ENCODE measurements around the gene ZNF575.
A peak's percentile ranks its signal among the peaks of the same experiment; 100 is the strongest.
"Not testable (repeated sequence)": the region's sequence is repeated elsewhere in the genome, so short reads cannot be mapped to it uniquely, and the experiment has no call there.

ZNF575 gene

DNA sequence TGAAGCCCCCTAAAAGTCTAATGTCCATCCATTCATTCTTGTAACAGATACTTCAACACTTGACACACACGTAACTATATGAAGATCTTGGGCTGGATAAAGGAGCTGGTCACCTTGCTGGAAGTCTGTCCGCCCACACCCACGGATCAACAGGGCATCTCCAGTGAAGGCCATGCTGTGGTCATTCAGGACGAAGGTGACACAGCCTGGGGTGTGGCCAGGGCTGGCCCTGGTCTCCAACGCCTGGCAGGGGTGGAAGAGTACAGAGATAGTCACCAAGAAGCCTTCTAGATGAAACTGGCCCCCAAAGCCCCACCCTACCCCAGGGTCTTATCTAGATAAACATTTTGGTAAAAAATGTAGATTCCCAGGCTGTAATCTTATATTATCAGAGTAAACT is 21.7 kb upstream of the ZNF575 start:
- DNase-seq (ENCODE audit: low read depth) = no peak

DNA sequence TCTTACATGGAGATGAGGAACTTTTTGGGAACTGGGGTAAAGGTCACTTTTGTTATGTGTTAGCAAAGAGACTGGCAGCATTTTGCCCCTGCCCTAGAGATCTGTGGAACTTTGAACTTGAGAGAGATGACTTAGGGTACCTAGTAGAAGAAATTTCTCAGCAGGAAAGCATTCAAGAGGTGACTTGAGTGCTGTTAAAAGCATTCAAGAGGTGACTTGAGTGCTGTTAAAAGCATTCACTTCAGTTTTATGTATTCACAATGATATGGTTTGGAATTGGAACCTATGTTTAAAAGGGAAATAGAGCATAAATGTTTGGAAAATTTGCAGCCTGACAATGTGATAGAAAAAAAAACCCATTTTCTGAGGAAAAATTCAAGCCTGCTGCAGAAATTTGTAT is 20.6 kb upstream of the ZNF575 start:
- not testable (repeated sequence) for DNase-seq (ENCODE audit: low read depth)

DNA sequence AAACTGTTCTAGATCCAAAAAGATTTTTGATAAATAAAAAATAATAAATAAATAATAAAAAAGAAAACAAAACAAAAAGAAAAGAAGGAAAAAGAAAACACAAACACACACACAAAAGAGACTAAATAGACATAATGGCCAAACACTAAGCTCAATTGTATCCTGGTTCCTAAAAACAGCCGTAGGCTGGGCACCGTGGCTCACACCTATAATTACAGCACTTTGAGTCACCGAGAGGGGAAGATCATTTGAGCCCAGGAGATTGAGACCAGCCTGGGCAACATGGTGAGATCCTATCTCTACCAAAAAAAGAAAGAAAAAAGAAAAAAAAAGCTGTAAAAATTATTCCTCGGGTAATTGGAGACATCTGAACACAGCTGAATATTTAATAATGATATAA is 14.9 kb upstream of the ZNF575 start:
- DNase-seq (ENCODE audit: low read depth) = no peak

DNA sequence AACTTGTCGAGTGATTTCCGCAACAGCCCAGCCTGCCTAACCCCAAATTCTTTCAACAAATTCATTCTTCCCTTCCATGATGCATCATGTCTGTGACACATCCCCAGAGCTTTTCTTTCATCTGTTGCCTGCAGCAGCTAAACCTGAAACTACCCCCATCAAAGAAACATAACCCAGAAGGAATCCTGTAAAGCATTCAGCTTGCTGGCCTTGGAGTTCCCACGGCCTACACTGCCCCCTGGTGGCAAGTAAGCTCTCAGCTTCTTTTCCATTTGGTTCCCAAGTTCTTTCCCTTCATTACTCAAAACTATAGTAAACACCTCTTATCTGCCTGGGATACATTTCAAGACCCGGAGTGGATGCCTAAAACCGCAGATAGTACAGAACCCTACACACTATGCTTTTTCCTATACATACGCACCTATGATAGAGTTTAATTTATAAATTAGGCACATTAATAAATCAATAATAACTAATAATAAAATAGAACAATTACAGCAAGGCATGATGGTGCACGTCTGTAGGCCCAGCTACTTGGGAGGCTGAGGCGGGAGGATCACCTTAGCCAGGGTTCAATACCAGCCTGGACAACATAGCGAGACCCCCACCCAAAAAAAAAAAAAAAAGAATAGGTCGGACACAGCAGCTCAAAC is 13.4 kb upstream of the ZNF575 start:
- peak; percentile 76 for DNase-seq (ENCODE audit: low read depth)

DNA sequence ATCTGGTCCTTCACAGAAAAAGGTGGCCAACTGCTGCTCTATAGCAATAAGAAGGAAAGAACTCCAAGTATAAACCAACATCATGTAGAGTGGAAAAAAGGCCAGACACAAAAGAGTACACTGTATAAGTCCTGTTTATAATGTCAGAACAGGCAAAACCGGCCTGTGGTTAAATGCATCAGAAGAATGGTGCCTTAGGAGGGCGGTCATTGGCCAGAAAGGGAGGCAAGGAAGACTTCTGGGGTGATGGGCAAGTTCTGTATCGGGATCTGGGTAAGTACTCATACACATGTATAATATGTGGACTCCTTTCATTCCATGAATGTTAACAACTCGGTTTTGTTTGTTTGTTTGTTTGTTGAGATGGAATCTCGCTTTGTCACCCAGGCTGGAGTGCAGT is 10.1 kb upstream of the ZNF575 start:
- no peak for DNase-seq (ENCODE audit: low read depth)

DNA sequence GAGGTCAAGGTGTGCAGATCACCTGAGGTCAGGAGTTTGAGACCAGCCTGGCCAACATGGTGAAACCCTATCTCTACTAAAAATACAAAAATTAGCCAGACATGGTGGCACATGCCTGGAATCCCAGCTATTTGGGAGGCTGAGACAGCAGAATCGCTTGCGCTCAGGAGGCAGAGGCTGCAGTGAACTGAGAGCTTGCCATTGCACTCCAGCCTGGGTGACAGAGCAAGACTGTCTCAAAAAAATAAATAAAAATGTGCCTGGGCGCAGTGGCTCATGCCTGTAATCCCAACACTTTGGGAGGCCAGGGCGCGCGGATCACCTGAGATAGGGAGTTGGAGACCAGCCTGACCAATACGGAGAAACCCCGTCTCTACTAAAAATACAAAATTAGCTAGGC is 9.3 kb upstream of the ZNF575 start:
- not testable (repeated sequence) for DNase-seq (ENCODE audit: low read depth)

DNA sequence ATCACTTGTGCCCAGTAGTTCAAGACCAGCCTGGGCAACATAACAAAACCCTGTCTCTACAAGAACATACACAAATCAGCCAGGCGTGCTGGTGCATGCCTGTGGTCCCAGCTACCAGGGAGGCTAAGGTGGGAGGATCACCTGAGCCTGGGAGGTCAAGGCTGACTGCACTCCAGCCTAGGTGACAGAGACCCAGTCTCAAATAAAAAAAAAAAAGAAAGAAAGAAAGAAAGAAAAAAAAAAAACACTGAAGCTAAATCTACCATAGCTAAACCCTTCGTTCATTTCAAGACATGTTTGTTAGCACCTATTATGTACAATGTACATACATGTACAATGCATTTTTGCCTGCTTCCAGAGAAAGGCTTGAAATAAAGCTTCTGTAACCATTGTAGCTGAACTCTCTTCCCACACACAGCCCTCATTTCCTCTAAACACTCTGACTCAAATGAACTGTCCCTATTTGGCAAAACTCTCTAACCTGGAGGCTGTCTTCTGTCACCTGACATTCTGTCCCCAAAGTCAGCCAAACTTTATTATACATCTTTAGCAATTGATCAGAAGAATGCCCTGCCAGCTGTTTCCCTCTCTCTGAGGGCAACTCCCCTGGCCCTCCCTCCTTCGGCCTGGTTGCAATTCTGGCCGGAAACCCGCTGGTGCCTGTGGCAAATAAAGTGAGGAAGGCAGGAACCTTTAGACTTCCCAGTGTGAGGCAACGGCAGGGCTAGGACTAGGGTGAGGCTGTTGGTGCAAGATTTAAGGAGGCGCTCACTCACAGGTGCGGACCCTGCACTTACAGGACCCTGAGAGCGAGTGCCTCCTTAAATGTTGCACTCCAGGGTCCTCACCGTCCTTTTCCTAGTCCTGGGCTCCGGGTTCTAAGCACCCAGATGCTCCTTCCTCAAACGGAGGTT is 7.8 kb upstream of the ZNF575 start:
- DNase-seq (ENCODE audit: low read depth) = no peak

DNA sequence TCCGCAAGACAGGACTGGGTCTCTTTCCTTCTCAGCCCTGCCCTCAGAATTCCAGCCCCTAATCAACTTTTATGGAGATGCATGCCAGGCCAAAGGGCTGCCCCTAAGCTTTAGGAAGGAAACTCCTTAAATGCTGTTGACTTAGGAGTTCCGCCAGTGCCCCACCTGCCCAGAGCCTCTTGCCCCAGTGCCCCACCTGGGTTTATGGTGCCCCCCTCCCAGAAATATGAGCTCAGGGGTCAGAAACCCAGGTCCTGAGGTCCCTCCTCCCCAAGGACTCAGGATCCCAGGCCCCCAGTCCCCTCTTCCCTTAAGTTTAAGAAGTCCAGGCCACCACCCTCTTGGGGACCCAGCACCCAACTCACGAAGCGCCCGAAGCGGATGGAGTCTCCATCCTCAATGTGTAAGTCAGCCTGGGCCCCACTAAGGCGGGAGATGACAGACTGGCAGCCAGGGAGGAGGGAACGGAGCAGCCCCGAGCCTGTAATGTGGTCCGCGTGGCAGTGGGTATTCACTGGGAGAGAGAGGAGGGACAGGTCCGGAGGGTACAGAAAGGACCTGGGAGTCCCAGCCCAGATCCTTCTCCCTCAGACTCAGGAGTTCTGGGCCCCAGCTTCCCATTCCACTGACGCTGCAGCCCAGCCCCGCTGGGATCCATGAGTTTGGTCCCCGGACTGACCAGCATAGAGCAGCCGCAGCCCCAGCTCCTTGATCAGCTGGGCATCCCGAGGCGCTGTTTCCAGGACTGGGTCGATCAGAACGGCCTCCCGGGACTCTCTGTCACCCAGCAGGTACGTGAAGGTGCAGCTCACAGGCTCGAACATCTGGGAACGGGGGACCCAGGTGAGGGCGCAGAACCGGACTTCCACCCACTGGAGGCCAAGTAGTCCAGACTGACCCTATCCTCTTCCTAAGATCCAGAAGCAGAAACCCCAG is 6.9 kb upstream of the ZNF575 start:
- DNase-seq (ENCODE audit: low read depth) = no peak

DNA sequence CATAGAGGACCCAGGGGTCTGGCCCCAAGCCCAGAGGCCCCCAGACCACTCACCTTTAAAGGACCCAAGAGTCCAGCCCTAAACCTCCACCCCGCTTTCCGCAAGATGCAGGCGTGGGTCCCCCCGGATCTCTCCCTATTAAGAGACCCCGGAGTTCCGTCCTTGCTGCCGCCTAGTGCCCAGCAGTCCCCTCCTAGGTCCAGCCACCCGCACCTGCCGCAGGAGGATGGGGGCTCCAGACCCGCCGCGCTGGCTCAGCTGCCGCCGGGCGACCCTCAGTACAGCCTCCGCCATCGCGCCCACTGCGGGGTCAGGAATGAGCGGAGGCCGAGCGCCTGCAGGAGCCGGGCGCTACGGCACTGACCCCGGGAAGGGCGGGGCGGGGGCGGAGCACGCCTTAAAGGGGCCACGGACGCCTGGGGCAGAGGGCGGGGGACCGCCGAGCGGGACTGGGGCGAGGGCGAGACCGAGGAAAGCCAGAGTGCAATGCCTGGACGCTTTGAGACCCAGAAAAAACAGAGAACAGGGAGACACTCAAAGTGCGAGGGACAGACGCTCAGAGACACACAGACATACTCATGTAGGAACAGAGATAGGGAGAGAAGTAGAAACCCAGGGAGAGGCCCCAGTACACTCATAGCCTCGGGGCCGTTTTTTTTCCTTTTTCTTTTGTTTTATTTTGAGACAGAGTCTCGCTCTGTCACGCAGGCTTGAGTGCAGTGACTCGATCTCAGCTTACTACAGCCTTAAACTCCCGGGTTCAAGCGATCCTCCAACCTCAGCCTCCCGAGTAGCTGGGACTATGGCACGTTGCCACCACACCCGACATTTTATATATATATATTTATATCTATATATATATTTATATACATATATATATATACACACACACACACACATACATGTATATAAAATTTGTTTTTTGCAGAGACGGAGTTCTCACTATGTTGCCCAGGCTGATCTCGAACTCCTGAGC is 5.8 kb upstream of the ZNF575 start, which contains the start of gene ETHE1:
Gene ETHE1, minus strand, starts transcription at position 318 of the 976 bp plus-strand sequence. Its CDS starts 24 bp downstream, at position 294.
- no peak for DNase-seq (ENCODE audit: low read depth)

DNA sequence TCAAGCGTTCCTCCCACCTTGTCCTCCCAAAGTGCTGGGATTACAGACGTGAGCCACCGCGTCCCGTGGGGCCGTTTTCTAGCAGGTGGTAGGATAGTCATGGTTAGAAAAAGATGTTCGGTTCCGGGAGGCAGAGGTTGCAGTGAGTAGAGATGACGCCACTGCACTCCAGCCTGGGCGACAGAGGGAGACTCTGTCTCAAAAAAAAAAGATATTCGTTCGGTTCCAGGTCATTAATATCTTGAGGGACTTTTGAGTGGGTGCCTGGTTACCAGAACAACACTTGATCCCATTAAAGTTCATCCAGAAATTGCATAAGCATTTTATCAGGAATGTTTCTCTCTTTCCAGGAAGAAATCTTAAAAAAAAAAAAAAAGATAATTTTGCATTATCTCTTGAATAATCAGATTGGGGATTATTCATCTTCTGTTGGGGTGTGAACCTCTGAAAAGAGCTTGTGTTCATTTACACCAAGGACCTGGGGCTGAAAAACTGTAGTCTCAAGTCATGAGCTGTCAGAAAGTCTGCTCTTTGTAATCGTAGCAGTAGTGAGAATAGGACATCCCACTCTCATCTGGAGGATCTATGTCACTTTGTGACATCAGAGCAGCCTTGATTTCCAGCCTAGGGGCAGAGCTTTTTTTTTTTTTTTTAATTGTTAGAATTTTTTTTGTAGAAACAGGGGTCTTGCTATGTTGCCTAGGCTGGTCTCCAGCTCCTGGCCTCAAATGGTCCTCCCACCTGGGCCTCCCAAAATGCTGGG is 4.9 kb upstream of the ZNF575 start:
- no peak for DNase-seq (ENCODE audit: low read depth)

DNA sequence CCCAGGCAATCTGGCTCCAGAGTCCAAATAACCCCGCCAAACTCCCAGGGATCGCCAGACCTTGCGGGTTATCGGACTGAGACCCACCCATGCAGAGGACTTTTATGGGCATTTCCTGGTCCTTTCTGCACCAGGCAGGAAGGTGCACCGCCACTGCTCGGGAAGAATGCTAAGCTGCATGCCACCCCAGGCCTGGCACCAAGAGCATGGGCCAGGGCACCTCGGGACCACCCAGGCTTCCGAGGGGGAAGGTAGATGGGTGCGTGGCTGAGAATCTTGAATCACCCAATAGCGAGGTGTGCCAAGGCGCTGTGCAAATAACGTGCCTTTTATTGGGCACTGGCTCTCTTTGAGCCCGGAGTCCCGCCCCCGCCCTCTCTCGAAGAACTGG is 422 bp upstream of the ZNF575 start:
- DNase-seq (ENCODE audit: low read depth) = no peak

DNA sequence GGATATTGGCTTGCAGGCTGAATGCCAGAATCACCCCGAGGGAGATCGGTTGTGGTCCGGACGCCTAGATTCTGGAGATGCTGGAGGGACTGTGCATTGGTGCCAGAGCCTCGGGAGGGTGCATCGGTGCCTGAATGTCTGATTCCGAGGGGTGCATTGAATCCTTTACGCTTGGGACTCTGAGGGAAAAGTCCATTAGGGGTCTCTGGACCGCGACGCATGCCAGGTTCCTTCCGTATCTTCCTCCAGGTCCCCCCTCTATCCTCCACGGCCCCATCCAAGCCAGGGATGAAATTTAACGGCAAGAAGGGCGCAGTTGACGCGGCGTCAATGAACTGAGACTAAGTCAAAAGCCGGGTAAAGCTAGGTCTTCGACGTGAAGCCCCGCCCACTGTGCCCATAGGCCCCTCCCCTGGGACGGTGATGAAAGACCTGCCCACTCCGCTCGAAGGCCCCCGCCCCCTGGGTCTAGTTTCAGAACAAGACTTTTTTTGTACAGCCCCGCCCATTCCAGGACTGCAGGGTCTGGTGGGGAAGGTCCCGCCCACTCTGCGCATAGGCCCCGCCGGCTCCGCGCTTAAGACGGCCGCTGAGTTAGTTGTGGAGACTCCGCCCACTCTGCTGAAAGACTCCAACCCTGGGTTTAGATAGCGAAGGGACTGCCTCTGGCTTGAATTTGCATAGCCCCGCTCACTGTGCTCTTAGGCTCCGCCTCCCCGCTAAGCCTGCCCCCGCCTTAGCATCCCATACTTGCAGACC is 737 bp downstream of the ZNF575 start:
- peak; percentile 84 for DNase-seq (ENCODE audit: low read depth)

DNA sequence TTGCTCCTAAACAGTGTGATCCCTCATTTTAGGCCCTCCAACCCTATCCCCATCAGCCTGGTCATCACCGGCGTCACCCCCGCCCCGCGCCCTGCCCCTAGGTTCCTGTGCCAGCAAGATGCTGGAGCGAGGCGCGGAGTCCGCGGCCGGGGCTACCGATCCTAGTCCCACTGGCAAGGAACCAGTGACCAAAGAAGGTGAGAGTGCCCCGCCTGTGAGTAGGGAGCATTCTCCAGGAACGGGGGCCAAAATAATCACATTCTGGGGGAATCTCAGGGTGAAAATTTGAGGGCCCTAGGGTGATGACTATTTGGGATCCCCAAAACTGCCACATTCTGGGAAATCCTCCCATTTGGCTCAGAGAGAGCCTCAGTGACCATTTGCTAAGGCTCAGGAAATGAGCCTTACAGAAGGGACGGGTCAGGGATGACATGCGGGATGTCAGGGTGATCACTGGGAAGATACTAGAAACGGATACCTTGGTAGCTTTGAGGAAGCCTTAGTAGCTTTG is 1.4 kb downstream of the ZNF575 start:
- no peak for DNase-seq (ENCODE audit: low read depth)

DNA sequence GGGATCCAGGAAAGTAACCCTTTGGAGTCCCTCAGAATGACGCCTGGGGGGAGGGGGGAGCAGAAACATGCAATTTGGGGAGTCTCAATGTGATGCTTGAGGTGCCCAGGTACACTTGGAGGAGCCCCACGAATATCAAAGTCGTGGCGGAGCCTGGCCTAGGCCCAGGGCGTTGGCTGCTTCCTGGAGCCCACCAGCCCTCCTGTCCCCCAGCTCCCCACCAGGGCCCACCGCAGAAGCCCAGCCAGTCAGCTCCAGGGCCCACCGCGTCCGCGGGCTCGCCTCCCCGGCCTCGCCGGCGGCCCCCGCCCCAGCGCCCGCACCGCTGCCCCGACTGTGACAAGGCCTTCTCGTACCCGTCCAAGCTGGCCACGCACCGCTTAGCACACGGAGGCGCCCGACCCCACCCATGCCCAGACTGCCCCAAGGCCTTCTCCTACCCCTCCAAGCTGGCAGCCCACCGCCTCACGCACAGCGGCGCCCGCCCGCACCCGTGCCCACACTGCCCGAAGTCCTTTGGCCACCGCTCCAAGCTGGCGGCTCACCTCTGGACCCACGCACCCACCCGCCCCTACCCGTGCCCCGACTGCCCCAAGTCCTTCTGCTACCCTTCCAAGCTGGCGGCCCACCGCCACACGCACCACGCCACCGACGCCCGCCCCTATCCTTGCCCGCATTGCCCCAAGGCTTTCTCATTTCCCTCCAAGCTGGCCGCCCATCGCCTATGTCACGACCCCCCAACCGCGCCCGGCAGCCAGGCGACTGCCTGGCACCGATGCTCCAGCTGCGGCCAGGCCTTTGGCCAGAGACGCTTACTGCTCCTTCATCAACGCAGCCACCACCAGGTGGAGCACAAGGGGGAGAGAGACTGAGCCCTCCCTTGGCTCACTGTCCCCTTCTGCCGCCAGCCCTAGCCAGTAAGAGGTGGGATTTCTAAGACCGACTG is 2.1 kb downstream of the ZNF575 start:
- no peak for DNase-seq (ENCODE audit: low read depth)

DNA sequence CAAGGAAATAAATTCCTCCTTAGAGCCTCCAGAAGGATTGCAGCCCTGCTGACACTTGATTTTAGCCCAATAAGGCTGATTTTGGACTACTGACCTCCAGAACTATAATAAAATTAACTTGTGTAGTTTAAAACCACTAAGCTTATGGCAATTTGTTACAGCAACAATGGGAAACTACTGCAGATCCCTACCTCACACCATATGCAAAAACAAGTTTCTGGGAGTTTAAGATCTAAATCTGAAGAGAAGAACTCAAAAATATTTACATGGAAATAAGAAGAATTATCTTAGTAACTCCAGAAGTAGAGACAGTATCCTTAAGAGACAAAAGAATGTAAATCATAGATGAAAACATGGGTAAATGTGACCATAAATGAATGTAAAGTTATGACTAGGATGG is 5.9 kb downstream of the ZNF575 start:
- no peak for DNase-seq (ENCODE audit: low read depth)

DNA sequence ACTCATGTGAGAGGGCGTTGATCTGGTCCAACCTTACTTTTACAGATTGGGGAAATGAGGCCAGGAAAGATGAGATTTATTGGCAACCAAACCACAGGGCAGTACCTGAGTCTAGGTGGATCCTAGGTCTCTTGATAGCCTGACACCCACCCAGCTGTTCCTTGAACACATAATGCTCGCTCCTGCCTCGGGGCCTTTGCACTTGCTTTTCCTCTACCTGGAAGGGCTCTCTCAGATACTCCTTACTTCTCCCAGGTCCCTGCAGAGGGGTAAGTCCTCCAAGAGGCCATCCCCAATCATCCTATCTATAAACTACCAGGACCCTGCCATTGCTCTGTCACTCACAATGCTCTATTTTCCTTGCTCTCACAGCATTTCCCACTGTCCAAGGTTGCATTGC is 7.4 kb downstream of the ZNF575 start:
- no peak for DNase-seq (ENCODE audit: low read depth)

DNA sequence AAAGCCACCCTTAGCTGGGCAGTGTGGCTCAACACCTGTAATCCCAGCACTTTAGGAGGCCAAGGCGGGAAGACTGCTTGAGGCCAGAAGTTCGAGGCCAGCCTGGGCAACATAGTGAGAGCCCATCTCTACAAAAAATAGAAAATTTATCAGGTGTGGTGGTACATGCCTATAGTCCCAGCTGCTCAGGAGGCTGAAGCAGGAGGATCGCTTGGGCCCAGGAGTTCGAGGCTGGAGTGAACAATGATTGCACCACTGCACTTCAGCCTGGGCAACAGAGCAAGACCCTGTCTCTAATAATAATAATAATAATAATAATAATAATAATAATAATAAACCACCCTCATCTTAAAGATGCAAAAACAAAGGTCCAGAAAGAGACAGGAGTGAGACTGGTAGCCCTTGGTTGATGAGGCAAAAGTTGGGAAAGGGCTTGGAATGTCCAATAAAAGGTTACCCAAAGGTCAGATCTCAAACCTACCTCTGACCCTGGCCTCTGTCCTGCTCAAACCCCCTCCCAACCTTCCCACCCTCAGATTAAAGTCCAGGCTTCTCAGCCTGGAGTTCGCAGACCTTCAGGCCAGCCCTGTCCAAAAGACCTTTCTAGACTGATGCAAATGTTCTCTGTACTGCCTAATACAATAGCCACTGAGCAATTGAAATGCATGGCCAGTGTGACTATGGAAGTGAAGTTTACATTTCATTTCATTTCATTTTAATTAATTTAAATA is 9.1 kb downstream of the ZNF575 start:
- DNase-seq (ENCODE audit: low read depth) = no peak

DNA sequence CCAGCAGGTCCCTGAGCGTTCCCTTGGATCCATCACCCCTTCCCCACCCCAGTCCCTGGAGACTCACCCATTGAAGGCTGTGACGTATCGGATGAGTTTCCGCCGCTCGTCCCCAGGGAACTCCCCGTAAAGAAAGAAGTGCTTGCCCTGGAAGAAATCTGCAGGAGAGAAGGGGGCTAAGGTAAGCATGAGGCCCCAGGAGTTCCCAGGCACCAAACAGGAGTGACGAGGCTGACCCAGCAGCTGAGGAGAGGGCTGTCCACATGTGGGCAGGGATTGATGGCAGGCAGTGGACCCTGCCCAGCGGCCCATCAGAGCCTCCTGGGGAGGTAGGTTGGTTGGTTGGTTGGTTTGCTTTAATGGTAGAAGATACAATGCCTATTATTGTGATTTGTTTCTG is 11.1 kb downstream of the ZNF575 start:
- no peak for DNase-seq (ENCODE audit: low read depth)

Data from stimulated activated CD8-positive, alpha-beta memory T cell treated with anti-CD3 and anti-CD28 coated beads, Interleukin-12 subunit alpha, Interleukin-12 subunit beta, amount 100 ng/mL, for 1 hour (primary cell).